ENCODE results near the gene LHX5. TPM values are rescaled to one million over a fixed set of nuclear protein-coding genes. Genes with fewer than 3 reads are reported as not detected.

The LHX5 gene
- total and polyA plus RNA-seq, 4 donors, result not detected

DNA sequence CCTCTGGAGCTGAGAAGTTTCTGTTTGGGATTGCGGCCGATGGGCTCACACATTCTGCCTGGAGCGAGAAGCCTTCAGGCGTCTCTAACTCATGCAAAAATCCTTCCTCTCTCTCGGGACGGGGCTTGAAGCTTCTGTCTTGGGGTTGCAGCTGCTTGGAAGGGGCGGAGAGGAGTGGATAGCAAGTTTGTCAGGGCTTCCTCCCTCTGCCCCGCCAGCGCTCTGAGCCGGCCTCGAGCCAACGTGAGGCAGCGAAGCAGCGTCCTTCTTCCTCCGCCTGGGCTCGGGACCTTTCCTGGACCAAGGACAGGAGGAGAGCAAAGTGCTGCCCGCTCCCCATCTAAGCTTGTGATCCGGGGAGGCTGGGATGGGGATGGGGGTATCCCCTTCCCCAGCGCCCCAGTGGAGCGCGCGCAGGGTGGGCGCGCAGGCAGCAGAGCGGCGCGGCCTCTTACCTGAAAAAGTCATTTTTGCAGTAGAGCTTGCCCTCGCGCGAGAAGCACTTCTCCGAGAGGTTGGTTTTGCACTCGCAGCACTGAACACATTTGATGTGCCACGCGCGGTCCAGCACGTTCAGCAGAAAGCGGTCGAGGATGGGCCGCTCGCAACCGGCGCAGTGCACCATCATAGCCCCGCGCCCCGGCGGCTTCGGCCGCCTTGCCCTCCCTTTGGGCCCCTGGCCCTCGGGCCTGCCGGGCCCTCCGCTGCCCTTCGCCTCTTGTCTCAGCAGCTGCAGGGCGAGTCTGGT, 626 bp downstream of the LHX5 start:
- peaks cover 17 to 47% (median 26%) of the 10 kb centered on the region in 4 donors for H3K27me3 ChIP-seq (ENCODE audit: control insufficient read depth in 4 of 4, insufficient read depth in 4 of 4, low read length in 3 of 4)
- 4% methylated on average over 53 of the region's 53 CpGs for WGBS
- no peak overlapping the region for H3K9ac ChIP-seq (ENCODE audit: low read depth in 1 of 2, low read length in 2 of 2)
- H3K4me1 ChIP-seq (ENCODE audit: control insufficient read depth in 4 of 4, insufficient read depth in 4 of 4, low read length in 3 of 4), result peaks cover 3 to 15% (median 10%) of the 10 kb centered on the region in 4 donors
- no peak overlapping the region for H3K27ac ChIP-seq (ENCODE audit: low read depth in 1 of 2, low read length in 2 of 2)
- TF ChIP-seq SP1 (IDR thresholded peaks at IDR 0.05) (no peak), EGR1 (IDR thresholded peaks at IDR 0.05; ENCODE audit: low read depth in 2 of 2) (no peak), FOXA2 (IDR thresholded peaks at IDR 0.05) (no peak)
- H3K36me3 ChIP-seq (ENCODE audit: control insufficient read depth in 4 of 4, insufficient read depth in 3 of 4, low read depth in 1 of 4, low read length in 3 of 4), result no peaks in the 10 kb centered on the region
- no peaks in the 10 kb centered on the region for H3K9me3 ChIP-seq (ENCODE audit: control insufficient read depth in 4 of 4, low read length in 3 of 4)
- no peak for DNase-seq (ENCODE audit: low spot score)
- no peak overlapping the region for H3K4me3 ChIP-seq (ENCODE audit: low read depth in 1 of 3, low read length in 3 of 3)

GRCh38 chr12:113469949-113470743, 1.5 kb downstream of the LHX5 start:
- Histone ChIP-seq H3K9ac (ENCODE audit: low read depth in 1 of 2, low read length in 2 of 2) (no peak overlapping the region), H3K9me3 (ENCODE audit: control insufficient read depth in 4 of 4, low read length in 3 of 4) (no peaks in the 10 kb centered on the region), H3K27me3 (ENCODE audit: control insufficient read depth in 4 of 4, insufficient read depth in 4 of 4, low read length in 3 of 4) (peaks cover 19 to 52% (median 29%) of the 10 kb centered on the region in 4 donors), H3K4me3 (ENCODE audit: low read depth in 1 of 3, low read length in 3 of 3) (no peak overlapping the region), H3K4me1 (ENCODE audit: control insufficient read depth in 4 of 4, insufficient read depth in 4 of 4, low read length in 3 of 4) (peaks cover 5 to 20% (median 12%) of the 10 kb centered on the region in 4 donors), H3K36me3 (ENCODE audit: control insufficient read depth in 4 of 4, insufficient read depth in 3 of 4, low read depth in 1 of 4, low read length in 3 of 4) (no peaks in the 10 kb centered on the region), H3K27ac (ENCODE audit: low read depth in 1 of 2, low read length in 2 of 2) (no peak overlapping the region)
- no peak for DNase-seq (ENCODE audit: low spot score)
- 4% methylated on average over 19 of the region's 19 CpGs for WGBS
- TF ChIP-seq GABPA (IDR thresholded peaks at IDR 0.05 in 1 of 2, conservative IDR thresholded peaks at IDR 0.05 in 1 of 2) (no peak), SP1 (IDR thresholded peaks at IDR 0.05) (no peak), FOXA1 (IDR thresholded peaks at IDR 0.05) (no peak), JUND (IDR thresholded peaks at IDR 0.05) (no peak), NR2F2 (IDR thresholded peaks at IDR 0.05) (no peak), EGR1 (IDR thresholded peaks at IDR 0.05; ENCODE audit: low read depth in 2 of 2) (no peak), TAF1 (conservative IDR thresholded peaks at IDR 0.05) (no peak), HNF4G (IDR thresholded peaks at IDR 0.05) (no peak)
- TF ChIP-seq, protein P1, sequence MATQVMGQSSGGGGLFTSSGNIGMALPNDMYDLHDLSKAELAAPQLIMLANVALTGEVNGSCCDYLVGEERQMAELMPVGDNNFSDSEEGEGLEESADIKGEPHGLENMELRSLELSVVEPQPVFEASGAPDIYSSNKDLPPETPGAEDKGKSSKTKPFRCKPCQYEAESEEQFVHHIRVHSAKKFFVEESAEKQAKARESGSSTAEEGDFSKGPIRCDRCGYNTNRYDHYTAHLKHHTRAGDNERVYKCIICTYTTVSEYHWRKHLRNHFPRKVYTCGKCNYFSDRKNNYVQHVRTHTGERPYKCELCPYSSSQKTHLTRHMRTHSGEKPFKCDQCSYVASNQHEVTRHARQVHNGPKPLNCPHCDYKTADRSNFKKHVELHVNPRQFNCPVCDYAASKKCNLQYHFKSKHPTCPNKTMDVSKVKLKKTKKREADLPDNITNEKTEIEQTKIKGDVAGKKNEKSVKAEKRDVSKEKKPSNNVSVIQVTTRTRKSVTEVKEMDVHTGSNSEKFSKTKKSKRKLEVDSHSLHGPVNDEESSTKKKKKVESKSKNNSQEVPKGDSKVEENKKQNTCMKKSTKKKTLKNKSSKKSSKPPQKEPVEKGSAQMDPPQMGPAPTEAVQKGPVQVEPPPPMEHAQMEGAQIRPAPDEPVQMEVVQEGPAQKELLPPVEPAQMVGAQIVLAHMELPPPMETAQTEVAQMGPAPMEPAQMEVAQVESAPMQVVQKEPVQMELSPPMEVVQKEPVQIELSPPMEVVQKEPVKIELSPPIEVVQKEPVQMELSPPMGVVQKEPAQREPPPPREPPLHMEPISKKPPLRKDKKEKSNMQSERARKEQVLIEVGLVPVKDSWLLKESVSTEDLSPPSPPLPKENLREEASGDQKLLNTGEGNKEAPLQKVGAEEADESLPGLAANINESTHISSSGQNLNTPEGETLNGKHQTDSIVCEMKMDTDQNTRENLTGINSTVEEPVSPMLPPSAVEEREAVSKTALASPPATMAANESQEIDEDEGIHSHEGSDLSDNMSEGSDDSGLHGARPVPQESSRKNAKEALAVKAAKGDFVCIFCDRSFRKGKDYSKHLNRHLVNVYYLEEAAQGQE (IDR thresholded peaks at IDR 0.05), result no peak

- no peak overlapping the region for H3K9ac ChIP-seq (ENCODE audit: low read depth in 1 of 2, low read length in 2 of 2)
- H3K27ac ChIP-seq (ENCODE audit: low read depth in 1 of 2, low read length in 2 of 2), result no peak overlapping the region
- TF ChIP-seq FOXA2 (IDR thresholded peaks at IDR 0.05) (no peak), TAF1 (conservative IDR thresholded peaks at IDR 0.05) (no peak), EGR1 (IDR thresholded peaks at IDR 0.05; ENCODE audit: low read depth in 2 of 2) (no peak)
- H3K4me1 ChIP-seq (ENCODE audit: control insufficient read depth in 4 of 4, insufficient read depth in 4 of 4, low read length in 3 of 4), result peaks cover 6 to 27% (median 17%) of the 10 kb centered on the region in 4 donors
- H3K4me3 ChIP-seq (ENCODE audit: low read depth in 1 of 3, low read length in 3 of 3), result no peak overlapping the region
- 6% methylated on average over 17 of the region's 17 CpGs for WGBS
- no peaks in the 10 kb centered on the region for H3K36me3 ChIP-seq (ENCODE audit: control insufficient read depth in 4 of 4, insufficient read depth in 3 of 4, low read depth in 1 of 4, low read length in 3 of 4)
- no peak for DNase-seq (ENCODE audit: low spot score)
- H3K27me3 ChIP-seq (ENCODE audit: control insufficient read depth in 4 of 4, insufficient read depth in 4 of 4, low read length in 3 of 4), result peaks cover 20 to 55% (median 31%) of the 10 kb centered on the region in 4 donors
- H3K9me3 ChIP-seq (ENCODE audit: control insufficient read depth in 4 of 4, low read length in 3 of 4), result no peaks in the 10 kb centered on the region
Measured at GRCh38 chr12:113469224-113469948, 2.3 kb downstream of the LHX5 start.
